Nephron (organoid): ENCODE results near the gene BLACAT1.
A peak's percentile ranks its signal among the peaks of the same experiment; 100 is the strongest.
"Not testable (repeated sequence)": the region's sequence is repeated elsewhere in the genome, so short reads cannot be mapped to it uniquely, and the experiment has no call there.

Source experiments
- H3K27ac Mint-ChIP-seq, 3 experiments: 2 replicates each; pipeline ENCODE4 v1.8.0; 2020; ENCODE audit warnings: mixed read lengths in 3 of 3, mild to moderate bottlenecking in 2 of 3, moderate library complexity in 1 of 3
- H3K27me3 Mint-ChIP-seq: 2 replicates; pipeline ENCODE4 v1.8.0; 2021; ENCODE audit warnings: low read depth, mild to moderate bottlenecking, moderate library complexity, mixed read lengths
- H3K36me3 Mint-ChIP-seq: 2 replicates; pipeline ENCODE4 v1.8.0; 2020; ENCODE audit warnings: low read depth, mixed read lengths
- H3K4me1 Mint-ChIP-seq: 2 replicates; pipeline ENCODE4 v1.8.0; 2020; ENCODE audit warnings: mixed read lengths
- H3K4me3 Mint-ChIP-seq, 3 experiments: 2 replicates each; pipeline ENCODE4 v1.8.0; 2020; ENCODE audit warnings: mild to moderate bottlenecking in 3 of 3, mixed read lengths in 3 of 3, moderate library complexity in 2 of 3
- H3K9me3 Mint-ChIP-seq: 2 replicates; pipeline ENCODE4 v1.8.0; 2020; ENCODE audit warnings: mixed read lengths
- TF ChIP-seq, protein P1 (sequence below), 3 experiments: fragments of 200-600 bp; sonication (generic); IDR thresholded peaks; one replicate each; pipeline ENCODE4 v1.5.0; 2021; ENCODE audit warnings: antibody characterized with exemption in 3 of 3; ENCODE audit not compliant: unreplicated experiment in 3 of 3

BLACAT1 gene

DNA sequence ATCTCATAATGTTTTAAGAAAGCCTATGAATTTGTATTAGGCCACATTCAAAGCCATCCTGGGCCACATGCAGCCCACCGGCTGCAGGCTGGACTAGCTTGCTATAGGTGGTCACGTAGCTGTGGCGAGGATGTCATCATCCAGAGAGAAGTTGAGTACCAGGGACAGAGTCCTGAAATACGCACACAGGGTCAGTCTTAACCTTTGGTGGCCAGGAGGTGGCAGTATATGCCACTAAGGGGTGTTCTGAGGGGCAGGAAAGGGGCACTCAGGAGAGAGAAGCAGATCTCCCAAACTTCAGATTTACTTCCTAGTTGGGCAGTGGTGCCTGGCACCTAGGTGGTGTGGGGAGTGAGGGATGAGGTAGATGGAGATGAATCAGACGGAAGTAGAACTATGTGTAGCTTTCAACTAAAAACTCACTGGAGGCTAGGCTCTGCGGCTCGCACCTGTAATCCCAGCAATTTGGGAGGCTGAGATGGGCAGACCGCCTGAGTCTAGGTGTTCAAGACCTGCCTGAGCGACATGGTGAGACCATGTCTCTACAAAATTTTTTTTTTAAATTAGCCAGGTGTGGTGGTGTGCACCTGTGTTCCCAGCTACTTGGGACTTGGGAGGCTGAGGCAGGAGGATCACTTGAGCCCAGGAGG lies 32.4 kb upstream of the BLACAT1 start:
- Mint-ChIP-seq H3K4me3 (peak overlapping the region in 1 of 3 experiments; percentile 35), H3K4me1 (peaks cover 31% of the 10 kb centered on the region), H3K27me3 (peaks cover 47% of the 10 kb centered on the region), H3K36me3 (peaks cover 3% of the 10 kb centered on the region), H3K9me3 (no peaks in the 10 kb centered on the region), H3K27ac (peak overlapping the region in 2 of 3 experiments; percentile 2 to 50)
- TF ChIP-seq, protein P1, sequence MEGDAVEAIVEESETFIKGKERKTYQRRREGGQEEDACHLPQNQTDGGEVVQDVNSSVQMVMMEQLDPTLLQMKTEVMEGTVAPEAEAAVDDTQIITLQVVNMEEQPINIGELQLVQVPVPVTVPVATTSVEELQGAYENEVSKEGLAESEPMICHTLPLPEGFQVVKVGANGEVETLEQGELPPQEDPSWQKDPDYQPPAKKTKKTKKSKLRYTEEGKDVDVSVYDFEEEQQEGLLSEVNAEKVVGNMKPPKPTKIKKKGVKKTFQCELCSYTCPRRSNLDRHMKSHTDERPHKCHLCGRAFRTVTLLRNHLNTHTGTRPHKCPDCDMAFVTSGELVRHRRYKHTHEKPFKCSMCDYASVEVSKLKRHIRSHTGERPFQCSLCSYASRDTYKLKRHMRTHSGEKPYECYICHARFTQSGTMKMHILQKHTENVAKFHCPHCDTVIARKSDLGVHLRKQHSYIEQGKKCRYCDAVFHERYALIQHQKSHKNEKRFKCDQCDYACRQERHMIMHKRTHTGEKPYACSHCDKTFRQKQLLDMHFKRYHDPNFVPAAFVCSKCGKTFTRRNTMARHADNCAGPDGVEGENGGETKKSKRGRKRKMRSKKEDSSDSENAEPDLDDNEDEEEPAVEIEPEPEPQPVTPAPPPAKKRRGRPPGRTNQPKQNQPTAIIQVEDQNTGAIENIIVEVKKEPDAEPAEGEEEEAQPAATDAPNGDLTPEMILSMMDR (IDR thresholded peaks at IDR 0.05; ENCODE audit: unreplicated experiment in 3 of 3): peak; percentile 73 to 90 (median 86)

DNA sequence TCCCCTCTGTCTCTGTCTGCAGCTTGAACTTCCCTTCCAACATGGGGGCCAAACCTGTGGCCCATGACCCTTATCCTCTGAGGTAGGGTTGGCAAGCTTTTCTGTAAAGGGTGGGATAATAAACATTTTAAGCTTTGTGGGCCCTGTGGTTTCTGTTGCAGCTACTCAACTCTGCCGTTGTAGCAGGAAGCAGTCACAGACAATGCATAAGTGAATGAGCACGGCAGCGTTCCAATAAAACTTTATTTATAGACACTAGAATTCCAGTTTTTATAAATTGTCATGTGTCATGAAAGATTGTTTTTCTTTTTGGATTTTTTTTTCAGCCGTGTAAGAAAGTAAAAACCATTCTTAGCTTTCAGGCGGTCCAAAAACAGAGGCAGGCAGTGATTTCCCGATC lies 30.4 kb upstream of the BLACAT1 start:
- H3K36me3 Mint-ChIP-seq: peaks cover 3% of the 10 kb centered on the region
- H3K4me1 Mint-ChIP-seq: peaks cover 21% of the 10 kb centered on the region
- peaks cover 66% of the 10 kb centered on the region for H3K27me3 Mint-ChIP-seq
- TF ChIP-seq, protein P1 (IDR thresholded peaks at IDR 0.05; ENCODE audit: unreplicated experiment in 3 of 3): no peak
- H3K27ac Mint-ChIP-seq: no peak overlapping the region
- no peak overlapping the region for H3K4me3 Mint-ChIP-seq
- no peaks in the 10 kb centered on the region for H3K9me3 Mint-ChIP-seq

GRCh38 chr1:205484985-205485967 lies 29.4 kb upstream of the BLACAT1 start:
- Mint-ChIP-seq H3K9me3 (no peaks in the 10 kb centered on the region), H3K27me3 (peaks cover 75% of the 10 kb centered on the region), H3K27ac (peak overlapping the region in 1 of 3 experiments; percentile 31), H3K4me3 (no peak overlapping the region), H3K4me1 (peaks cover 19% of the 10 kb centered on the region), H3K36me3 (peaks cover 3% of the 10 kb centered on the region)
- TF ChIP-seq, protein P1 (IDR thresholded peaks at IDR 0.05; ENCODE audit: unreplicated experiment in 3 of 3): peak; percentile 94 to 97 (median 94)

GRCh38 chr1:205483372-205483771 lies 27.5 kb upstream of the BLACAT1 start:
- Mint-ChIP-seq H3K27ac (peak overlapping the region in 1 of 3 experiments; percentile 23), H3K4me3 (no peak overlapping the region), H3K36me3 (peaks cover 3% of the 10 kb centered on the region), H3K4me1 (peaks cover 15% of the 10 kb centered on the region), H3K27me3 (peaks cover 72% of the 10 kb centered on the region), H3K9me3 (no peaks in the 10 kb centered on the region)
- TF ChIP-seq, protein P1 (IDR thresholded peaks at IDR 0.05; ENCODE audit: unreplicated experiment in 3 of 3): no peak

DNA sequence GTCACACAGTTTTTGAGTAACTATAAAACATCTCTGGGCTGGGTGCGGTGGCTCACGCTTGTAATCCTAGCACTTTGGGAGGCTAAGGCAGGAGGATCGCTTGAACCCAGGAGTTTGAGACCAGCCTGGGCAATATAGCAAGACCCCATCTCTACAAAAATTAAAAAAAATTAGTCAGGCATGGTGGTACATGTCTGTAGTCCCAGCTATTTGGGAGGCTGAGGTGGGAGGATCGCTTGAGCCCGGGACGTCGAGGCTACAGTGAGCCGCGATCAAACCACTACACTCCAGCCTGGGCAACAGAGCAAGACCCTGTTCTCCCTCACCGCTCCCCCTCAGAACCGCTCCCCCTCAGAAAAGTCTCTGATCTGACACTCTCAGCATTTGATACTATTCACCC lies 26.7 kb upstream of the BLACAT1 start:
- peaks cover 10% of the 10 kb centered on the region for H3K4me1 Mint-ChIP-seq
- not testable (repeated sequence) for H3K9me3 Mint-ChIP-seq, H3K27ac Mint-ChIP-seq, H3K36me3 Mint-ChIP-seq, H3K4me3 Mint-ChIP-seq
- H3K27me3 Mint-ChIP-seq: peaks cover 71% of the 10 kb centered on the region

GRCh38 chr1:205481629-205482151 lies 25.8 kb upstream of the BLACAT1 start:
- Mint-ChIP-seq H3K9me3 (no peaks in the 10 kb centered on the region), H3K4me3 (no peak overlapping the region), H3K4me1 (peaks cover 10% of the 10 kb centered on the region), H3K36me3 (no peaks in the 10 kb centered on the region), H3K27me3 (peaks cover 67% of the 10 kb centered on the region), H3K27ac (no peak overlapping the region)
- TF ChIP-seq, protein P1 (IDR thresholded peaks at IDR 0.05; ENCODE audit: unreplicated experiment in 3 of 3): no peak
